GM19324 (cell line): ENCODE data around the gene MAML2.
A peak's percentile ranks its signal among the peaks of the same experiment; 100 is the strongest.

Experiments used
- ATAC-seq: cut with Tn5 transposase; IDR thresholded peaks from one replicate; pipeline ENCODE4 v1.9.1; 2021; ENCODE audit warnings: mild to moderate bottlenecking, moderate library complexity; ENCODE audit not compliant: unreplicated experiment, low FRiP score

MAML2 gene

GRCh38 chr11:96339706-96340554 lies 3.1 kb downstream of the MAML2 start:
- ATAC-seq: no peak

GRCh38 chr11:96338910-96339705 lies 3.9 kb downstream of the MAML2 start:
- peak; percentile 42 for ATAC-seq

GRCh38 chr11:96337541-96338431 lies 5.2 kb downstream of the MAML2 start:
- peak; percentile 25 for ATAC-seq

- no peak for ATAC-seq
These were observed 7.6 kb downstream of the MAML2 start for GRCh38 chr11:96335388-96335787.

- no peak for ATAC-seq
These were observed 8.8 kb downstream of the MAML2 start for GRCh38 chr11:96334219-96334618.

GRCh38 chr11:96333191-96333719 lies 9.7 kb downstream of the MAML2 start:
- ATAC-seq: no peak

- ATAC-seq: no peak
These were observed 10.7 kb downstream of the MAML2 start for GRCh38 chr11:96332126-96332771.

- no peak for ATAC-seq
These were observed 11.3 kb downstream of the MAML2 start for GRCh38 chr11:96331699-96332116.

- ATAC-seq: no peak
These were observed 12.5 kb downstream of the MAML2 start for GRCh38 chr11:96330511-96330859.

- ATAC-seq: no peak
These were observed 13.0 kb downstream of the MAML2 start for GRCh38 chr11:96329855-96330510.

GRCh38 chr11:96329419-96329818 lies 13.6 kb downstream of the MAML2 start:
- ATAC-seq: no peak

- no peak for ATAC-seq
These were observed 14.5 kb downstream of the MAML2 start for GRCh38 chr11:96328395-96329010.

GRCh38 chr11:96326959-96327358 lies 16.0 kb downstream of the MAML2 start:
- no peak for ATAC-seq

- ATAC-seq: no peak
These were observed 18.1 kb downstream of the MAML2 start for GRCh38 chr11:96324912-96325311.

- ATAC-seq: no peak
These were observed 19.4 kb downstream of the MAML2 start for GRCh38 chr11:96323642-96323985.

- no peak for ATAC-seq
These were observed 20.0 kb downstream of the MAML2 start for GRCh38 chr11:96322775-96323641.

- no peak for ATAC-seq
These were observed 21.9 kb downstream of the MAML2 start for GRCh38 chr11:96321091-96321490.
